ENCODE measurements around the gene STON1. TPM values are rescaled to one million over a fixed set of nuclear protein-coding genes. Genes with fewer than 3 reads are reported as not detected.

The STON1 gene
- total and polyA plus RNA-seq, 2 of the 8 experiments (the other 6 are each of a cell fraction or from before 2014, with no cell fraction given), result 5.0 to 10.1 TPM

- Histone ChIP-seq H3K56ac (replicated peaks; ENCODE audit: insufficient read length, low read depth, low read length) (no peak overlapping the region), H3K18ac (ENCODE audit: extremely low read depth, low read length) (peak overlapping the region; percentile 38), H3K9me3 (ENCODE audit: insufficient read depth in 2 of 2, low read depth in 1 of 2, low read length in 1 of 2) (no peaks in the 10 kb centered on the region), H3K79me1 (ENCODE audit: low read depth, low read length) (no peaks in the 10 kb centered on the region), H2BK15ac (ENCODE audit: low read length) (peak overlapping the region; percentile 88; the same call in 1 of the 2 replicates), H3K4me3 (ENCODE audit: extremely low read depth in 1 of 4, insufficient read depth in 2 of 4, low read depth in 3 of 4, low read length in 4 of 4) (peak overlapping the region in 3 of 4 experiments; percentile 23 to 95 (median 42); a peak in 4 of 8 replicates), H2BK5ac (ENCODE audit: low read depth, low read length) (no peak overlapping the region), H3K23ac (ENCODE audit: insufficient read length) (no peak overlapping the region), H4K20me1 (replicated peaks in 1 of 2; ENCODE audit: control insufficient read depth in 1 of 2, insufficient read depth in 2 of 2, low read length in 2 of 2) (no peaks in the 10 kb centered on the region), H2AK5ac (ENCODE audit: low read depth, low read length) (no peak overlapping the region), H3K14ac (ENCODE audit: insufficient read length) (no peak overlapping the region), H3K27me3 (replicated peaks in 1 of 4; ENCODE audit: control insufficient read depth in 3 of 4, extremely low read depth in 1 of 4, insufficient read depth in 3 of 4, low read length in 3 of 4) (no peaks in the 10 kb centered on the region; a peak in 1 of 7 replicates), H3K4me2 (ENCODE audit: insufficient read depth in 1 of 2, low read depth in 2 of 2, low read length in 2 of 2) (peak overlapping the region; percentile 64 to 88; a peak in 3 of 4 replicates), H2BK12ac (ENCODE audit: low read depth, low read length) (0 out of 2 replicates have a peak overlapping the region, but pooled peaks have one; percentile 60), H4K8ac (ENCODE audit: extremely low read depth, insufficient read depth, low read length) (no peak overlapping the region), H3K4me1 (replicated peaks in 1 of 4; ENCODE audit: control insufficient read depth in 3 of 4, insufficient read depth in 4 of 4, low read length in 3 of 4) (peaks cover 0 to 17% (median 5%) of the 10 kb centered on the region in 4 experiments; a peak in 5 of 7 replicates), H2BK20ac (ENCODE audit: low read length) (0 out of 2 replicates have a peak overlapping the region, but pooled peaks have one; percentile 3), H3K23me2 (ENCODE audit: low read depth, low read length) (peaks cover 5% of the 10 kb centered on the region; the same call in 1 of the 2 replicates), H4K91ac (replicated peaks; ENCODE audit: insufficient read length, low read length) (no peak overlapping the region), H3K36me3 (ENCODE audit: control insufficient read depth in 2 of 4, insufficient read depth in 4 of 4, low read length in 3 of 4) (no peaks in the 10 kb centered on the region), H3K27ac (ENCODE audit: low read depth, low read length) (no peak overlapping the region), H3K79me2 (ENCODE audit: control insufficient read depth in 1 of 2, insufficient read depth in 2 of 2, low read length in 2 of 2) (peaks cover 0 to 4% of the 10 kb centered on the region in 2 experiments; a peak in 2 of 4 replicates), H2AFZ (ENCODE audit: low read length) (no peak overlapping the region), H4K5ac (ENCODE audit: insufficient read length, low read depth, low read length) (no peak overlapping the region), H2BK120ac (replicated peaks; ENCODE audit: low read depth, low read length) (no peak overlapping the region), H3K4ac (replicated peaks; ENCODE audit: insufficient read length, low read depth, low read length) (no peak overlapping the region), H3K9ac (replicated peaks in 1 of 4; ENCODE audit: extremely low read depth in 1 of 4, low read depth in 3 of 4, low read length in 3 of 4) (no peak overlapping the region)
- FAIRE-seq, result no peak
- TF ChIP-seq ASH2L (IDR thresholded peaks at IDR 0.05; ENCODE audit: low read length), result no peak
- no peak for TF ChIP-seq BRCA1 (IDR thresholded peaks at IDR 0.05; ENCODE audit: low read depth, low read length)
- TF ChIP-seq HDAC2 (IDR thresholded peaks at IDR 0.05; ENCODE audit: borderline replicate concordance in 1 of 2, low read depth in 2 of 2, low read length in 2 of 2), result no peak
- TF ChIP-seq SP1 (IDR thresholded peaks at IDR 0.05; ENCODE audit: low read depth, low read length), result no peak
- no peak for TF ChIP-seq KDM1A (IDR thresholded peaks at IDR 0.05; ENCODE audit: borderline replicate concordance, low read length)
- no peak for TF ChIP-seq USF2 (IDR thresholded peaks at IDR 0.05; ENCODE audit: low read length)
- no peak for TF ChIP-seq CEBPB (IDR thresholded peaks at IDR 0.05; ENCODE audit: low read depth, low read length)
- no peak for TF ChIP-seq SAP30 (IDR thresholded peaks at IDR 0.05; ENCODE audit: insufficient read depth, insufficient replicate concordance, low read length)
- peak in 1 of 2 experiments; percentile 51 for DNase-seq (ENCODE audit: low read depth in 1 of 2, low spot score in 2 of 2)
- CTCF ChIA-PET (ENCODE audit: partially characterized antibody), result interaction anchor here (0.7 to 1.0 kb wide), 2 partner anchors 13 to 14 kb away, joined by 3 read pairs; no protein-coding TSS in a partner anchor
- POLR2A ChIA-PET (ENCODE audit: partially characterized antibody), result no interaction called here
- 48% methylated on average over 7 of the region's 7 CpGs; no CpG with 5 or more reads in 1 of the 2 experiments for WGBS, 2 experiments (ENCODE audit: extremely low coverage in 1 of 2, insufficient coverage in 1 of 2, insufficient read length in 1 of 2, insufficient replicate concordance in 2 of 2, low coverage in 1 of 2, low lambda C conversion rate in 2 of 2, missing lambda C conversion rate in 1 of 2)
These were observed 760 bp upstream of the STON1 start for GRCh38 chr2:48529194-48529593.
